ENCODE data around the gene RWDD3.

RWDD3 gene

DNA sequence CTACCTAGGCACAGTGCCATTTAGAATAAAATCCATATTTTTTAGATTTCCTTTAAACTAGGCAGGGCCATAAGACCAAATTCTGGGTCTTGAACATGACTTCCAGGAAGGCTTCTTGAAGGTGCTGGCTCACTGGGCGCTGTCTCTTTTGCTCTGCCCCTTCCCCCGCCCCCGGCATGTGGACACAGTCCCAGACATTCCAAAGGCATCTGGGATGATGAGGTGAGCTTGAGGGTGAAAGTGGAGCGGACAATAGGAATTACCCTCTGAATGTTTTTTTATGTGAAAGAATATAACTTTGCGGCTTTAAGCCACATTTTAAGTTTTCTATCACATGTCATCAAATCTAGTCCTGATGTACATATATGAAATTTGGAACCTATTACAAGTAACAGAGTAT lies 29.4 kb downstream of the RWDD3 start:
- no peak for DNase-seq (ENCODE audit: low read depth)
- TF ChIP-seq, protein P1, sequence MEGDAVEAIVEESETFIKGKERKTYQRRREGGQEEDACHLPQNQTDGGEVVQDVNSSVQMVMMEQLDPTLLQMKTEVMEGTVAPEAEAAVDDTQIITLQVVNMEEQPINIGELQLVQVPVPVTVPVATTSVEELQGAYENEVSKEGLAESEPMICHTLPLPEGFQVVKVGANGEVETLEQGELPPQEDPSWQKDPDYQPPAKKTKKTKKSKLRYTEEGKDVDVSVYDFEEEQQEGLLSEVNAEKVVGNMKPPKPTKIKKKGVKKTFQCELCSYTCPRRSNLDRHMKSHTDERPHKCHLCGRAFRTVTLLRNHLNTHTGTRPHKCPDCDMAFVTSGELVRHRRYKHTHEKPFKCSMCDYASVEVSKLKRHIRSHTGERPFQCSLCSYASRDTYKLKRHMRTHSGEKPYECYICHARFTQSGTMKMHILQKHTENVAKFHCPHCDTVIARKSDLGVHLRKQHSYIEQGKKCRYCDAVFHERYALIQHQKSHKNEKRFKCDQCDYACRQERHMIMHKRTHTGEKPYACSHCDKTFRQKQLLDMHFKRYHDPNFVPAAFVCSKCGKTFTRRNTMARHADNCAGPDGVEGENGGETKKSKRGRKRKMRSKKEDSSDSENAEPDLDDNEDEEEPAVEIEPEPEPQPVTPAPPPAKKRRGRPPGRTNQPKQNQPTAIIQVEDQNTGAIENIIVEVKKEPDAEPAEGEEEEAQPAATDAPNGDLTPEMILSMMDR (IDR thresholded peaks at IDR 0.05; ENCODE audit: low read depth, low read length, missing control alignments): no peak
- H3K4me3 ChIP-seq (ENCODE audit: low read depth, low read length): no peak overlapping the region

DNA sequence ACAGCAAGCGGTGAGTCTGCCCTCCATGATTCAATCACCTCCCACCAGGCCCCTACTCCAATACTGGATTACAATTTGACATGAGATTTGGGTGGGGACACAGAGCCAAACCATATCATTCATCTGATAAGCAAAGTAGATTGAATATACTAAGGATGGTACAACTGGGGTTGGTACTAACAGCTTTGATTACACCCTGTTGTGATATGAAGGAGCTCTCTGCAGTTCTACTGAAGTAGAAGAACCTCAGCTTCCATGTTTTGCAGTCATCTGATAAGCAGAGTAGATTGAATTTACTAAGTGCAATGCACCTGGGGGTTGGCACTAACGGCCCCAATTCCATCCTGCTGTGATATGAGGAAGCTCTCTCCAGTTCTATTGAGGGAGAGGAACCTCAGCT lies 31.1 kb downstream of the RWDD3 start:
- TF ChIP-seq, protein P1 (IDR thresholded peaks at IDR 0.05; ENCODE audit: low read depth, low read length, missing control alignments): no peak
- no peak for DNase-seq (ENCODE audit: low read depth)
- no peak overlapping the region for H3K4me3 ChIP-seq (ENCODE audit: low read depth, low read length)

DNA sequence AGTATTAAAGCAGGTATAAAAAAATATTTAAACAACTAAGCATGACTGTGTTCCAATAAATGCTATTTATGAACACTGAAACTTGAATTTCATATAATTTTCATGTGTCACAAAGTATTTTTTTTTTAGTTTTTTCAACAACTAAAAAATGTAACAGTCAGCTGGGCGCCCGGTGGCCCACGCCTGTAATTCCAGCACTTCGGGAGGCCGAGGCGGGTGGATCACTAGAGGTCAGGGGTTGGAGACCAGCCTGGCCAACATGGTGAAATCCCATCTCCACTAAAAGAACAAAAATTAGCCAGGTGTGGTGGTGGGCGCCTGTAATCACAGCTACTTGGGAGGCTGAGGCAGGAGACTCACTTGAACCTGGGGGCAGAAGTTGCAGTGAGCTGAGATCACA lies 42.4 kb downstream of the RWDD3 start:
- no peak for DNase-seq (ENCODE audit: low read depth)
- no peak overlapping the region for H3K4me3 ChIP-seq (ENCODE audit: low read depth, low read length)
- TF ChIP-seq, protein P1 (IDR thresholded peaks at IDR 0.05; ENCODE audit: low read depth, low read length, missing control alignments): no peak

DNA sequence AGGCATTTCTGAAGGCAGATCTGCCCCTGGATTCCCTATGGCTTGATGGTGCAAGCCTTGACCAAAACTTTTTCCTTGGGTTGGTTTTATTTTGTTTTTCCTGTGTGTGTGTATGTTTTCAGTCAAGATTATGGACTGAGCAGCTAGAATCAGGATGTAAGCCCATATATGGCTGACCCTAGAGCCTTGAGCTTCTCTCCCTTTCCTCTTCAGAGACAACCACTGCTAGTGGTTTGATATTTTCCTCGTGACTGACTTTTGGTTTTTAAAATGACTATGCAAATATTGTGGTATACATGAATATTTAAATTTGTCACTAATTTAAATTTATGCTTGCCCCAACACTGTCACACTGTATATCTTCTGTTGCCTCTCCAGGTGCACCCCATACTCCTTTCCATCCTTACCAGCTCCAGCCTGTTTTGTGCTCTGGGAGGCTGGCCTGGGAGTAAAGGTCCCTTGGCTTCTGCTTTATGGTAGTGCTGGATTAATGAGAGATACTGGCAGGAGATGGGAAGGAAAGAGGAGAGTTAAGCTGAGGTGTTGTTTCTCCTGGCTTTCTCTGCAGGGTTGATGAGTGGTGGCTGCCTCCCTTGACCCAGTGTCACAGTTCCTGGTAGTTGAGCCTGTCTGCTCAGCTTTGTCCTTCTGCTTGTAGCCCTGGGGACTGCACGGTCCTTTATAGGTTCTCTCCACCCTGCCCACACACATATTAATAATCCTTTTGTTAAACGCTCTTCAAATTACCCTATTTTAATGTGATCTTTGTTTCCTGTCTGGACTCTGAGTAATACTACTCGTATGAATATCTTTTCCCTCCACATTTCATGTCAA lies 44.4 kb downstream of the RWDD3 start:
- no peak for DNase-seq (ENCODE audit: low read depth)
- H3K4me3 ChIP-seq (ENCODE audit: low read depth, low read length): no peak overlapping the region
- TF ChIP-seq, protein P1 (IDR thresholded peaks at IDR 0.05; ENCODE audit: low read depth, low read length, missing control alignments): no peak

DNA sequence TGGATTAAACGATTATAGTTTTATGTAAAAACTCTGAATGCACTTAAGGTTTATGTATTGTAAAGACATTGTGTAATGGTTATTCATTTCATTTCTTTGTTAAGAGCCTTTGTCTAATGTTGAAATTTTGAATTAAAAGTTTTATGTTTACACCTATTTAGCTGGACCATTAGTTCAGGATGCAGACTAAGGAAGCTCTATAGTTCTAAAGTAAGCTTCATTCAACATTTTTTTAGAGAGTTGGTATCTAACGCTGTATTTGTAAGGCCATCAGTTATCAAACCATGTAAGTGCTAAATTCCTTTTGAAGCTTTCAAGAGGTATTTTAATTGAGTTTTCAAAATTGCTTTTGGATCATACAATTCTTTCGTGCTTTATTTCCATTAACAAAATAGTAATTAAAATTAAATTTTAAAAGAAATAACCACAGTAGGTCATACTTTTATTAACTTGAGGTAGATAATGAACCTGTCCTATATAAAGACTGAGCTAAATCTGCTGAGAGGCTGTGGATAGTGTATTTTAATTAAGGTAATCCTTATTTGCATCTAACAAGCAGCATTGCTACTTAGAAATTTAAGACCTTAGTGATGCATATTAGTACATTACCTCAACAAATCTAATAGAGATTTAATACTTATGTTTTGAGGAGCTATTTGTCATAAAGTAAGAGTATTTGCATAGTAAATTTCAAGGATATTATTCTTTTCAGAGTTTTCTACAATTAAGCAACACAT lies 47.9 kb downstream of the RWDD3 start:
- no peak for DNase-seq (ENCODE audit: low read depth)
- TF ChIP-seq, protein P1 (IDR thresholded peaks at IDR 0.05; ENCODE audit: low read depth, low read length, missing control alignments): no peak
- no peak overlapping the region for H3K4me3 ChIP-seq (ENCODE audit: low read depth, low read length)

DNA sequence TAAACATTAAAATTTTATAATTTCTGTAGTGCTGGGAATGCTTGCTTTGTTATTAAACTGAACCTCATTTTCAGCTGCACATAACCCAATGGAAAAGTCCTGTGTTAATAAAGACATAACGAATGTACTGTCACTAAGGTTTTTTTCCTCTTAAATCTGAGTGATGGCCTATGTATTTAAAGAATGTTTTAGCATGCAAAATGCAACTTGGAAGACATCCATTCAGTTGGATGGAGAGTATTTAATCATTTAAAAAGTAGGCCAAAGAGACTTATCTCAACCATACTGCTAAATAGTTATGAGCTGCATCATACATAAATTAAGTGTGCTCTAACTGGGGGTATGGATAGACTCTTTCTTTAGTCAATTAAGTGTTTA lies 48.5 kb downstream of the RWDD3 start:
- no peak for DNase-seq (ENCODE audit: low read depth)
- TF ChIP-seq, protein P1 (IDR thresholded peaks at IDR 0.05; ENCODE audit: low read depth, low read length, missing control alignments): no peak
- H3K4me3 ChIP-seq (ENCODE audit: low read depth, low read length): no peak overlapping the region

Data from GM12864 (cell line).